ENCODE measurements around the gene LIN52. TPM values are rescaled to one million over a fixed set of nuclear protein-coding genes. Genes with fewer than 3 reads are reported as not detected.

The LIN52 gene
- total and polyA plus RNA-seq, 9 of the 15 experiments (the other 6 are each of a cell fraction or from before 2014, with no cell fraction given): 4.6 to 11.8 (median 9.2) TPM

DNA sequence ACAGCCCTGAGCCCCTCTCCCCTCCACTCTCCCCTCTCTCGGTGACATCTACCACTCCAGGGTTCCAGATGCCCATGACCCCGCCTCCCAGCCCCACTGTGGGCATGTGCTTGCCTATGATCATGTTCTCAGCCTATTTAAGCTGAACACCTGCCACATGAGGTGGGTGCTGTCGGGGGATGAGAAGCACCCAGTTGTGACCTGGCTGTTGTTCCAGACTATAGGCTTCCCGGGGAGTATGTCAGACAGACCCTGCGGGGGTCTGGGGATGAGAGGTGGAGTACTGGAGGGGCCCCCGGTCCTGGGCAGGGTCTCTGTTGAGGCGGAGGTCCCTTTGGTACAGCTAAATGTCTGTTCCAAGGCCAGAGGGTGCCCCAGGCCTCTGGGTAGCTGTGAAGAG lies 160.5 kb downstream of the LIN52 start:
- TF ChIP-seq NR4A1 (CRISPR knock-in tag; IDR thresholded peaks at IDR 0.05) (no peak), NR4A1 (tag; IDR thresholded peaks at IDR 0.05) (no peak), TCFL5 (CRISPR knock-in tag; conservative IDR thresholded peaks at IDR 0.05) (no peak)
- TF ChIP-seq, protein P1, sequence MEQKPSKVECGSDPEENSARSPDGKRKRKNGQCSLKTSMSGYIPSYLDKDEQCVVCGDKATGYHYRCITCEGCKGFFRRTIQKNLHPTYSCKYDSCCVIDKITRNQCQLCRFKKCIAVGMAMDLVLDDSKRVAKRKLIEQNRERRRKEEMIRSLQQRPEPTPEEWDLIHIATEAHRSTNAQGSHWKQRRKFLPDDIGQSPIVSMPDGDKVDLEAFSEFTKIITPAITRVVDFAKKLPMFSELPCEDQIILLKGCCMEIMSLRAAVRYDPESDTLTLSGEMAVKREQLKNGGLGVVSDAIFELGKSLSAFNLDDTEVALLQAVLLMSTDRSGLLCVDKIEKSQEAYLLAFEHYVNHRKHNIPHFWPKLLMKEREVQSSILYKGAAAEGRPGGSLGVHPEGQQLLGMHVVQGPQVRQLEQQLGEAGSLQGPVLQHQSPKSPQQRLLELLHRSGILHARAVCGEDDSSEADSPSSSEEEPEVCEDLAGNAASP (IDR thresholded peaks at IDR 0.05): no peak
- Histone ChIP-seq H3K36me3 (ENCODE audit: control insufficient read depth, insufficient read depth, low read length) (no peaks in the 10 kb centered on the region), H4K20me1 (replicated peaks; ENCODE audit: control insufficient read depth, insufficient read depth, low read length) (no peaks in the 10 kb centered on the region), H3K9ac (ENCODE audit: insufficient read depth in 1 of 2, low read depth in 2 of 2, low read length in 2 of 2) (no peak overlapping the region), H3K4me2 (ENCODE audit: insufficient read depth, low read length) (no peak overlapping the region), H3K4me1 (replicated peaks in 1 of 2; ENCODE audit: control insufficient read depth in 2 of 2, insufficient read depth in 2 of 2, low read length in 2 of 2) (peaks cover 0 to 12% of the 10 kb centered on the region in 2 experiments; a peak in 2 of 5 replicates), H3K27me3 (ENCODE audit: control insufficient read depth in 2 of 2, insufficient read depth in 2 of 2, low read length in 2 of 2) (peaks cover 27 to 51% of the 10 kb centered on the region in 2 experiments), H2AFZ (ENCODE audit: low read depth, low read length) (no peak overlapping the region), H3K4me3 (no peak overlapping the region), H3K9me1 (ENCODE audit: control insufficient read depth, insufficient read depth, low read length) (no peaks in the 10 kb centered on the region), H3K27ac (ENCODE audit: extremely low read depth, low read depth, low read length) (no peak overlapping the region), H3K79me2 (ENCODE audit: control insufficient read depth, insufficient read depth, low read length) (no peaks in the 10 kb centered on the region), H3K9me3 (replicated peaks; ENCODE audit: control insufficient read depth, insufficient read depth, low read depth, low read length) (no peaks in the 10 kb centered on the region)
- in situ Hi-C loops (cut with MboI) (no loop called here), intact Hi-C loops (cut with micrococcal nuclease) (no loop called here)
- BruUV-seq (replicated peaks): no TSS peak
- DNase-seq (ENCODE audit: extremely low read depth in 1 of 4, low spot score in 3 of 4): no peak
- FAIRE-seq: no peak
- ChIA-PET CTCF (ENCODE audit: low intra/inter-chr PET ratio) (no interaction called here), POLR2A (no interaction called here)
- 0% methylated on average over 4 of the region's 7 CpGs for WGBS (ENCODE audit: insufficient coverage, low coverage, missing lambda C conversion rate)
- no peak for ATAC-seq

DNA sequence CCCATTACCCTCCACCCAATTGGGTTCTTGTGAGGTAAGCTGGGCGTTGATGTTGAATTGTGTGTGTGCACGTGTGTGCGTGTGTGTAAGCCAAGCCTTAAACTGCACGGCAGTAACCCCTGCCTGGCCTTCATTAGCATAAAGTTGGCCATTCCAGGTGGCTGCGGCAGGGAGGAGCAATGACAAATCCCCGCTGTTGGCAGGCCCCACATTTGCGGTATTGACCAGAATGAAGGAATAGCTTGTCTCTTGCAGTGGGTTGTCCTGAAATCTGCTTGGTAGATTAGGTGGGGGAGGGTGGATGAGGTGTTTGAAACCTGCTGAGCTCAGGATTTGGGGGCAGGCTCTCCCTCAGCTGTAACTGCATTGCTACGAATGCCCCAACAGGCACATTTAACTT lies 161.8 kb downstream of the LIN52 start:
- Histone ChIP-seq H4K20me1 (replicated peaks; ENCODE audit: control insufficient read depth, insufficient read depth, low read length) (0 out of 2 replicates have a peak, but pooled peaks cover 2% of the 10 kb centered on the region), H3K4me2 (ENCODE audit: insufficient read depth, low read length) (no peak overlapping the region), H3K9ac (ENCODE audit: insufficient read depth in 1 of 2, low read depth in 2 of 2, low read length in 2 of 2) (no peak overlapping the region), H3K27me3 (ENCODE audit: control insufficient read depth in 2 of 2, insufficient read depth in 2 of 2, low read length in 2 of 2) (peaks cover 22 to 39% of the 10 kb centered on the region in 2 experiments), H2AFZ (ENCODE audit: low read depth, low read length) (no peak overlapping the region), H3K4me3 (no peak overlapping the region), H3K9me1 (ENCODE audit: control insufficient read depth, insufficient read depth, low read length) (no peaks in the 10 kb centered on the region), H3K36me3 (ENCODE audit: control insufficient read depth, insufficient read depth, low read length) (no peaks in the 10 kb centered on the region), H3K4me1 (replicated peaks in 1 of 2; ENCODE audit: control insufficient read depth in 2 of 2, insufficient read depth in 2 of 2, low read length in 2 of 2) (no peaks in the 10 kb centered on the region; a peak in 1 of 5 replicates), H3K27ac (ENCODE audit: extremely low read depth, low read depth, low read length) (no peak overlapping the region), H3K9me3 (replicated peaks; ENCODE audit: control insufficient read depth, insufficient read depth, low read depth, low read length) (no peaks in the 10 kb centered on the region), H3K79me2 (ENCODE audit: control insufficient read depth, insufficient read depth, low read length) (no peaks in the 10 kb centered on the region)
- BruUV-seq (replicated peaks): no TSS peak
- no peak for DNase-seq (ENCODE audit: extremely low read depth in 1 of 4, low spot score in 3 of 4)
- in situ Hi-C loops (cut with MboI): no loop called here
- CTCF ChIA-PET (ENCODE audit: low intra/inter-chr PET ratio): no interaction called here
- no peak for FAIRE-seq
- no peak; the same call in 2 of the 3 replicates for ATAC-seq
- WGBS (ENCODE audit: insufficient coverage, low coverage, missing lambda C conversion rate): 3% methylated on average over 8 of the region's 8 CpGs
- POLR2A ChIA-PET: interaction anchor here (0.6 to 1.2 kb wide), 2 partner anchors 29 to 1022 kb away, joined by 3 to 4 read pairs; no protein-coding TSS in a partner anchor
- intact Hi-C loops (cut with micrococcal nuclease): no loop called here
- TF ChIP-seq ZC3H11A (IDR thresholded peaks at IDR 0.05; ENCODE audit: low read depth, low read length): no peak
- TF ChIP-seq, protein P2, sequence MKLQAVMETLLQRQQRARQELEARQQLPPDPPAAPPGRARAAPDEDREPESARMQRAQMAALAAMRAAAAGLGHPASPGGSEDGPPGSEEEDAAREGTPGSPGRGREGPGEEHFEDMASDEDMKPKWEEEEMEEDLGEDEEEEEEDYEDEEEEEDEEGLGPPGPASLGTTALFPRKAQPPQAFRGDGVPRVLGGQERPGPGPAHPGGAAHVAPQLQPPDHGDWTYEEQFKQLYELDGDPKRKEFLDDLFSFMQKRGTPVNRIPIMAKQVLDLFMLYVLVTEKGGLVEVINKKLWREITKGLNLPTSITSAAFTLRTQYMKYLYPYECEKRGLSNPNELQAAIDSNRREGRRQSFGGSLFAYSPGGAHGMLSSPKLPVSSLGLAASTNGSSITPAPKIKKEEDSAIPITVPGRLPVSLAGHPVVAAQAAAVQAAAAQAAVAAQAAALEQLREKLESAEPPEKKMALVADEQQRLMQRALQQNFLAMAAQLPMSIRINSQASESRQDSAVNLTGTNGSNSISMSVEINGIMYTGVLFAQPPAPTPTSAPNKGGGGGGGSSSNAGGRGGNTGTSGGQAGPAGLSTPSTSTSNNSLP (IDR thresholded peaks at IDR 0.05; ENCODE audit: borderline replicate concordance, low read depth, low read length): no peak
- TF ChIP-seq ZNF24 (IDR thresholded peaks at IDR 0.05): no peak
- no peak for TF ChIP-seq ZC3H4 (CRISPR knock-in tag; IDR thresholded peaks at IDR 0.05; ENCODE audit: borderline replicate concordance)
- TF ChIP-seq BCL6 (CRISPR knock-in tag; IDR thresholded peaks at IDR 0.05): no peak
- no peak for TF ChIP-seq FOXJ3 (CRISPR knock-in tag; IDR thresholded peaks at IDR 0.05)
- no peak for TF ChIP-seq C11orf30 (IDR thresholded peaks at IDR 0.05; ENCODE audit: low read depth)
- TF ChIP-seq NFIC (IDR thresholded peaks at IDR 0.05): no peak
- TF ChIP-seq SETDB1 (IDR thresholded peaks at IDR 0.05; ENCODE audit: low read length): no peak
- TF ChIP-seq, protein P3, sequence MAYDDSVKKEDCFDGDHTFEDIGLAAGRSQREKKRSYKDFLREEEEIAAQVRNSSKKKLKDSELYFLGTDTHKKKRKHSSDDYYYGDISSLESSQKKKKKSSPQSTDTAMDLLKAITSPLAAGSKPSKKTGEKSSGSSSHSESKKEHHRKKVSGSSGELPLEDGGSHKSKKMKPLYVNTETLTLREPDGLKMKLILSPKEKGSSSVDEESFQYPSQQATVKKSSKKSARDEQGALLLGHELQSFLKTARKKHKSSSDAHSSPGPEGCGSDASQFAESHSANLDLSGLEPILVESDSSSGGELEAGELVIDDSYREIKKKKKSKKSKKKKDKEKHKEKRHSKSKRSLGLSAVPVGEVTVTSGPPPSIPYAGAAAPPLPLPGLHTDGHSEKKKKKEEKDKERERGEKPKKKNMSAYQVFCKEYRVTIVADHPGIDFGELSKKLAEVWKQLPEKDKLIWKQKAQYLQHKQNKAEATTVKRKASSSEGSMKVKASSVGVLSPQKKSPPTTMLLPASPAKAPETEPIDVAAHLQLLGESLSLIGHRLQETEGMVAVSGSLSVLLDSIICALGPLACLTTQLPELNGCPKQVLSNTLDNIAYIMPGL (CRISPR knock-in tag; IDR thresholded peaks at IDR 0.05): no peak
